Measurements from ENCODE around the gene PLEKHA7.

PLEKHA7 gene

DNA sequence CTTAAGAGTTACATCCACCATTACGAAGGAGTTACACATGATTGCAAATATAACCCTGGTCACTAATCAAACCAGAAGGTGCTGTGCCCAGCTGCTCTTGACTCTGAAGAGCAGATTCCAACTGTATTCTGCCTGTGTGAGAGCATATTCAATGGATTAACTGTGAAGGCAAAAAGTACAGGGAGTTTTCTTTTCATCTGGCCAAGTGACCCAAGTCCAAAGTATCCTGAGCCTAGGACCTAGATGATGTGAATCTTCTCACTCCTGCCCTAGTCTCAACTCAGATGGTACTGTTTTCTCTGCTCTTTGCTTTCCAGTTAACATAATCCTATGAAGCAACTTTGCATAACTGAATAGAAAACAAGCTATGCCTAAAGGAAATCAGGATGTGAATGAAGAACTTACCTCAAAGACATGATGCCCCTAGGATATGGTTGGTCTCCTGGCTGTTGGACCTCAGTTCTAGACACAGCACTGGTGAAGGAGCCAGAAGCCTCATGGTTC is 169.9 kb downstream of the PLEKHA7 start:
- H3K27ac ChIP-seq = no peak overlapping the region
- TF ChIP-seq, protein P1, sequence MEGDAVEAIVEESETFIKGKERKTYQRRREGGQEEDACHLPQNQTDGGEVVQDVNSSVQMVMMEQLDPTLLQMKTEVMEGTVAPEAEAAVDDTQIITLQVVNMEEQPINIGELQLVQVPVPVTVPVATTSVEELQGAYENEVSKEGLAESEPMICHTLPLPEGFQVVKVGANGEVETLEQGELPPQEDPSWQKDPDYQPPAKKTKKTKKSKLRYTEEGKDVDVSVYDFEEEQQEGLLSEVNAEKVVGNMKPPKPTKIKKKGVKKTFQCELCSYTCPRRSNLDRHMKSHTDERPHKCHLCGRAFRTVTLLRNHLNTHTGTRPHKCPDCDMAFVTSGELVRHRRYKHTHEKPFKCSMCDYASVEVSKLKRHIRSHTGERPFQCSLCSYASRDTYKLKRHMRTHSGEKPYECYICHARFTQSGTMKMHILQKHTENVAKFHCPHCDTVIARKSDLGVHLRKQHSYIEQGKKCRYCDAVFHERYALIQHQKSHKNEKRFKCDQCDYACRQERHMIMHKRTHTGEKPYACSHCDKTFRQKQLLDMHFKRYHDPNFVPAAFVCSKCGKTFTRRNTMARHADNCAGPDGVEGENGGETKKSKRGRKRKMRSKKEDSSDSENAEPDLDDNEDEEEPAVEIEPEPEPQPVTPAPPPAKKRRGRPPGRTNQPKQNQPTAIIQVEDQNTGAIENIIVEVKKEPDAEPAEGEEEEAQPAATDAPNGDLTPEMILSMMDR (conservative IDR thresholded peaks at IDR 0.05) = no peak
- TF ChIP-seq ZFX (IDR thresholded peaks at IDR 0.05) = no peak

DNA sequence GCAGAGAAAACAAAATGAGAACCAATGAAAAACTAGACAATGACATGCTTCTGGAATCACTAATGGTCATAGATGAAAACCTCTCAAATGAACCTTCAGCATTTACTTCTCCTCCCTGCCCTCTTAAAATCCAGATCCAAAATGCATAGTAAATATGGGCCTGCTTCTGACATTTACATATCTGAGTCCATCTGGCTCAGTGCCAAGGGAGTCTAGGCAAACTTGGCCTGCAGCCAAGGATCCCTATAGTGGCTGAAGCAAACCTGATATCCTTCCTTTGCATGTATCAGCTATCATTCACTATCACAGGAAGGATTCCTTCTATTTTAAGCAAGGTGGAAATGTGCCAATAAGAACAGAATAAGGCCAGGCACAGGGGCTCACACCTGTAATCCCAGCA is 170.9 kb downstream of the PLEKHA7 start:
- H3K27ac ChIP-seq = no peak overlapping the region
- no peak for TF ChIP-seq ZFX (IDR thresholded peaks at IDR 0.05)
- TF ChIP-seq, protein P1 (conservative IDR thresholded peaks at IDR 0.05) = no peak

DNA sequence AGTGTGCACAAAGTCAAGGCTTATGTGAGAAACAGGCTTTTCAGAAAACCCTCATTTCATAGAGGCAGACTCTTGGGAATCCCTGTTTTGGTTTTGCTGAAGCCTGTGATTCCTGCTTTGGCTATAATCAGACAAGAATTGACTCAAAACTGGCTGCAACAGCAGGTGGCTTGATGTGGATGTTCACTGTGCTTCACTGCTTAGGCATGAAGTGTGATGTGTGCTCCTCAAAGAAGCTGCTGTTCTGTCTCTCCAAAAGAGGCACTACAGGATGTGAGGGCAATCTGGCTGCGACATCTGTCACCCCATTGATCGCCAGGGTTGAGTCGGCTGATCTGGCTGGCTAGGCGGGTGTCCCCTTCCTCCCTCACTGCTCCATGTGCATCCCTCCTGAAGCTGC is 172.2 kb downstream of the PLEKHA7 start:
- TF ChIP-seq ZFX (IDR thresholded peaks at IDR 0.05) = no peak
- TF ChIP-seq, protein P1 (conservative IDR thresholded peaks at IDR 0.05) = no peak
- H3K27ac ChIP-seq = no peak overlapping the region

DNA sequence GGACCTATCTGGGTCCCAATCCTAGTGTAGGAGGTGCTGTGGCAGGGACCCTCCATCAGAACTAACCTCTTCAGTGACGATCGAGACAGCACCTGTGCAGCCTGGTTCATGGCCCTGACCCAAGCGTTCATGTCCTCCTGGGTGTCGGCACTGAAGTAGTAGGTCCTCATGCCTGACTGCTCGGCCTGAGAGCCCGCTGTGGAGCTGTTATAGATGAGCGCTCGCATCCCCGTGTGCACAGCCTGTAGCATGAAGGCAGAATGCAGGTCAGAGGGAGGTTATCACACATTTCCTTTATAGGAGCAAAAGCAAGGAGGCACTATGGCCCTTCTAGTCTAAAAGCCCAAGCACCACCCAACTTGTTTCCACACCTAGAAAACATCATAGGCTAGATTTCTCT is 172.7 kb downstream of the PLEKHA7 start:
- H3K27ac ChIP-seq = no peak overlapping the region
- no peak for TF ChIP-seq ZFX (IDR thresholded peaks at IDR 0.05)
- TF ChIP-seq, protein P1 (conservative IDR thresholded peaks at IDR 0.05) = no peak

DNA sequence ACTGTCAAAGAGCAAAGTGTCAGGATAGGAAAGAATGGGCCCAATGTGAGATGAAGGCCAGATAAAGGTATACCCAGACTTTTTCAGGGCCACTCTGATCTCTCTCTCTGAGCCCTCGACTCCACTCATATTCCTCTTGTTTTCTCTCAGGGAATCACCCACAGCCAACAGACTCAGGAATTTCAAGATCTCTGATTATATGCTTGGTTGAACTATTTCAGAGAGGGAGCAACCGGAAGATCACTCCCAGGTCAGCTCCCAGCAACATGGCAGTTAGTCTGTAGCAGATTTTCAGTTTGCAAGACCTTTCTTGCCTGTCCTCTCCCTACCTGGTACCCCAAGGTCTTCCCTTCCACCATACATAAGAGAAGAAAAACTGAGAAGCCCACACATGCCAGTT is 173.3 kb downstream of the PLEKHA7 start:
- no peak for TF ChIP-seq ZFX (IDR thresholded peaks at IDR 0.05)
- TF ChIP-seq, protein P1 (conservative IDR thresholded peaks at IDR 0.05) = no peak
- H3K27ac ChIP-seq = no peak overlapping the region

DNA sequence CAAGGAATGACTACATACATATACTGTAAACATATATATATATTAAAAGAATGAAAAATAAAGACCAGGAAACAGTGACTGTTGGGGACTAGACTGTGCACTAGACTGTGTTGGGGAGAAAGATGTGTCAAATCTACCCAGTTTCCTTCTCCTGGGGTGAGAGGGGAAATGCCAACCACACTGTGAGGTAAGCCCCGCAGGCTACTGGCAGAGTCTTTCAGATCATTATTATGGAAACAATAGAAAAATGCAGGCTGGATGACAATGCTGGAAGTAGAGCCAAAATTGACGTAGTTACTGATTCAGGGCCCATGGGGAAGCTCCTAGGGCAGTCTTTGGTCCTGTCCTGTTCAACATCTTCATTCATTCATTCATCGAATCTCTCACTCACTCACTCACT is 174.4 kb downstream of the PLEKHA7 start:
- no peak for TF ChIP-seq ZFX (IDR thresholded peaks at IDR 0.05)
- TF ChIP-seq, protein P1 (conservative IDR thresholded peaks at IDR 0.05) = no peak
- no peak overlapping the region for H3K27ac ChIP-seq

DNA sequence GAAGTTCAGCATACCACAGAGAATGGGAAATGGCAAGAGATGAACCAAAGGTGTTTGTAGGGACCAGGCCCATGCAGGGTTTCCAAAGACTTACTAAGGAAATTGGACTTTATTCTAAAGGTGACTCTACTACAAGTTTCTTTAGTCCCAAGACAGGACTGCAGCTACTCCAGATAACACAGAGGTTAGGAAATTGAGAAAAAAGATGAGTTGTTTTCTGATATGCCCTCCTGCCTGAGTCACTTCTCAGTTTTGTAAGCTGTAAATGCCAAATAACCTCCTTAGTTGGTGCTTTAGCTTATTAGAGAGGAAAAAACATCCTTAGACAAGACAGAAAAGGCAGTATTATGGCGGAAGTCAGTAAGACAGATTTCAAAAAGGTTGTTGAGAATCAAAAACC is 179.8 kb downstream of the PLEKHA7 start:
- no peak overlapping the region for H3K27ac ChIP-seq
- TF ChIP-seq ZFX (IDR thresholded peaks at IDR 0.05) = no peak
- TF ChIP-seq, protein P1 (conservative IDR thresholded peaks at IDR 0.05) = no peak
